ENCODE results near the gene TAS1R2.

The TAS1R2 gene

DNA sequence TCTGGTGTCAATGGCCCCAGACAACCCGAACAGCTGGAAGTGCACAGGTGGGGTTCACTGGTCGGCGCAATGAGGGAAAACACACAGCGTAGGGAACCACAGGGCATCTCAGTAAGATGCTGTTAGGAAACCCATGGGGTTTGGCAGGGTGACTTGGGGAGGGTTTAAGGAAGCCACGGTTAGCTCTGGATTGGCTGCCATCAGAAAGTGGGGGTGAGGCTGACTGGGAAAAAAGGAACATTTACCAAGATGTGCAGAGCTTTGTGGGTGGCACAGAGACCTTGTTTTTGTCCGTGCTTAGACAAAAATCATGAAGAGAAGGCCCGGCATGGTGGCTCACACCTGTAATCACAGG, 31.9 kb upstream of the TAS1R2 start:
- no peak overlapping the region for H3K4me3 ChIP-seq (ENCODE audit: low read length)
- no peak for TF ChIP-seq ZNF274 (IDR thresholded peaks at IDR 0.05; ENCODE audit: low read depth, low read length)

DNA sequence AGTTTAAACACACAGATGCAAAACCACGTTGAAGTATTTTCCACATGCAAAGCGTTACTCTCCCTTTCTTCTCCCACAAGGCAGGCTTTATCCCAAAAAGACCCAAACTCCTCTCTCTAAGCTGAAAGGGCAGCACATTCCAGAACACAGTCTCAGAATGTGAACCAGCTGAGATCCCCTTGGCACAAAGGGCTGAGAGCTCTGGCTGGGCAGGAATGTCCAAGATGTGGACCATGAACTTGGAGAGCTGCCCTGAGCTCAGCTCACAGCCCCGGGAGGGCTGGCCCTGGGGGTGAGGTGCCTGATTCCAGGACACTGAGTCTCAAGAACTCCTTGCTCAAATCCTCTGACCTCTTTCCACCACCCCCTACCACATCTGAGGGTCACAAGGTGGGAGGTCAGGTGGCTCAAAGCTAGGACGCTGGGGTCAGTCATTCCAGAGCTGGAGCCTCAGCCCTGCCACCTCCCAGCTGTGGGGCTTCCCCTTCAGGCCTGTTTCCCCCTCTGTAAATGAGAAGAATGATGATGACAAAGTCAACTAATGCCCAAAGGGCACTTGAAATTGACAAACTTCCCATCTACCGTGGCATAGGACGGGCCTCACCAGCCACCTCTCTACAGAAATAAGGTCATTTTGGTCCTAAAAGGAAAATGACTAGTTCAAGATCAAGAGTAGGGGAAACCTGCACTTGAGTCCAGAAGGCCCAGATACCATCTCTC, 31.4 kb upstream of the TAS1R2 start:
- no peak for TF ChIP-seq ZNF274 (IDR thresholded peaks at IDR 0.05; ENCODE audit: low read depth, low read length)
- H3K4me3 ChIP-seq (ENCODE audit: low read length), result no peak overlapping the region

DNA sequence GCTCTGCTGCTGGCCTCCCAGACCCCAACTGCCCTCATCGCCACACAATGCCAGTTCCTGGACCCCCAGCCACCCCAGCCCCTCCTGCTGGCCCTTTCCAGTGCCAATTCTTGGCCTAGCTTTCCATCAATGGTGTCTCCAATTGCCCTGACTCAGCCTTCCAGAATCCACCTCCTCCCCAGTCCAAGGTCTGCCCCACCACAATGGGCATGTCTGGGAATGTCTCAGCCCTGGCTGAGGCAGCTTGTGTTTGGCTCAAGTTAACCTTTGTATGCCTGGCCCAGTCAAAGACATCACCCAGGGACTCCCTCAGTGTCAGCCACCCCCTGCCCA, 26.5 kb upstream of the TAS1R2 start:
- no peak for TF ChIP-seq ZNF274 (IDR thresholded peaks at IDR 0.05; ENCODE audit: low read depth, low read length)
- no peak overlapping the region for H3K4me3 ChIP-seq (ENCODE audit: low read length)

DNA sequence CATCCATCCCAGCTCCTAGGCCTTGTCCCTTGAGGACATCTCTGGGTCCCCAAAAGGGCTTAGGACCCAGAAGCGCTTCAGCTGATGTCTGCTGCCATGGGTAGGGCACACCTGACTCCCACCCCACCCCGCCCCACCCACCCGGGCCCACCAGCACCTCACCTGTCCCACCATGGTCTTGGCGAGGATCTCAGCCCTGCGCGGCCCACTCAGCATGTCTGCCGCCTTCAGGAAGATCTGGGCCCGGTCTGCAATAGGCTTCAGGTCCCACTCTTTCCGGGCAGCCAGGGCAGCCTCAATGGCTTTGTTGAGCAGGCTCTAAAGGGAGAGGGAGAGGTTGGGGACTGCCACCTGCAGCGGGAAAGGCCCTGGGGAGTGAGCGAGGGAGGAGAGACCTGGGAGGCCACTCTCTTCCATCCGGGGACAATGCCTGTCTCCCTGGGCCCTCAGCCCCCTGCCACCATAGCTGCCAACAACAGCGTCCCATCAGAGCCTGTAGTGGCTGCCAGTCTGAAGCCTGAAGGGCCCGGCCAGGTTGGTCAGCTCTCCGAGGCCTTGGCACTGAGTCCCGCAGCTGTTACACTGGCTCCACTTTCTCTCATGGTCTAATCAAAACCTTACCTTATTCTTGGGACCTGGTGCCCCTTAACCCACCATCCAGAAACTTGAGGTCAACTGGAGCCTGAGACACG, 26.0 kb upstream of the TAS1R2 start:
- H3K4me3 ChIP-seq (ENCODE audit: low read length), result no peak overlapping the region
- TF ChIP-seq ZNF274 (IDR thresholded peaks at IDR 0.05; ENCODE audit: low read depth, low read length), result no peak

DNA sequence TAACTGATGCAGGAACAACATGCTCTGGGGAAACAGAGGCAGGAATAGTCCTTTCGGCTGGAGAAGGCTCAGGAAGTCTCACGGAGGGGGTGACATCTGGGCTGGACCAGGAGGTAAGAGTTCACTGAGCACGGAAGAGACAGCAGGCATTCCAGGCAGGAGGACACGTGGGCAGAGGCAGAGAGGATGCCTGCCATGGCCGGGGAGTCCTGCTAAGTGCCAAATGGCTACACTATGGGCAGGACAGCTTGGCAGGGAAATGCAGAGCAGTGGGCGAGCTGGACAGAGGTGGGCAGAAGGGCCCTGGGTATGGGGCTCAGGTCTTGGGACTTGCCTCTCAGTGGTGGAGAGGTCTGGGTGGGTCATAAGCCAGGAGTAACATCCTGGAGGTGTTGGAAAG, 25.3 kb upstream of the TAS1R2 start:
- no peak overlapping the region for H3K4me3 ChIP-seq (ENCODE audit: low read length)
- no peak for TF ChIP-seq ZNF274 (IDR thresholded peaks at IDR 0.05; ENCODE audit: low read depth, low read length)

DNA sequence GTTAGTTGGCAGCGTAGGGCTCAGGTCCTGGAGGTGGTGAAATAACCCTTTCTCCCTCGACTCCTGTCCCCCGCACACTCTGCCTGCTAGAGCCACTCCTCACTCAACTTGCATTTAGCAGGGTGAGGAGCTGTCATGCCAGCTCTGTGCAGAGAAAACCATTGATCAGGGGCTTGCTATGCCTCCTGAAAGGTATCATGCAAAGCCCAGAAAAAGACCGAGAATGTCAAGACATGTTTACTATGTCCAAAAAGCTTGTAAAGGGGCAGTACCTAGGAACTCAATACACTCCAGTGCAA, 24.9 kb upstream of the TAS1R2 start:
- H3K4me3 ChIP-seq (ENCODE audit: low read length), result no peak overlapping the region
- TF ChIP-seq ZNF274 (IDR thresholded peaks at IDR 0.05; ENCODE audit: low read depth, low read length), result no peak

DNA sequence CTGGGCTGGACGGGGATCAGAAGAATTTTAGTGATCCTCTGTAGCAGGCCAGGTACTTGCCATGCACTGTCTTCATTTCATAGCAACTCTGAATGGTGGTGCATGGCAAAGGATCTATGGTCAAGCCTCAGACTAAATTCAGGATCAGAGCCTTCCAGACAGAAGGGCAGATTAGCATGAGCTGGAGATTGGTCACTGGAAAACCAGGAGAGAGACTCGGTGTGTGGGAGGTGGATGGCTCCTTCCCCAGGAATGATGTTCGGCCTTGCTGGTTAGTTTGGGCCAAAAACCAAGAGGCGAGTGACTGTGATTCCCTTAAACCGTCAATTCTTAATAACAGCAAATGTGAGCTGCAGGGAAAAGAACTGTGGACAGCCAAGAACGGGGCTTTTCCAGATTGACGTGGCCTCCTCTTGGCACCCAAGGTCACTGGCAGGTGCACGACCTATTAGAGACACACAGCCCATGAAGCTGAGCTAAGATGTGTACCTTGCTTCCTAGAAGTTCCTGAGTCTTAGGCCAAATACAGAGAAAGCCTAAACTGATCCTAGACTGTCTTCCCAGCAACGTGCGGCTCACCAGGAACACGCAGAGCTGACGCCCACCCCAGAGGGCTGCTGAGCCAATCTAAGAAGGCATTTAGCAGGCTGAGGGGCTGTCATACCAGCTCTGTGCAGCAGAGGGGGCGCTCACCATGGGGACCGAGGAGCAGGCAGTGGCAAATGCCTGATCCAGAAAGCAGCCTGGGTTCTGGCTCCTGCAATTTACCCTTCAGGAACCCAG, 24.4 kb upstream of the TAS1R2 start:
- no peak for TF ChIP-seq ZNF274 (IDR thresholded peaks at IDR 0.05; ENCODE audit: low read depth, low read length)

DNA sequence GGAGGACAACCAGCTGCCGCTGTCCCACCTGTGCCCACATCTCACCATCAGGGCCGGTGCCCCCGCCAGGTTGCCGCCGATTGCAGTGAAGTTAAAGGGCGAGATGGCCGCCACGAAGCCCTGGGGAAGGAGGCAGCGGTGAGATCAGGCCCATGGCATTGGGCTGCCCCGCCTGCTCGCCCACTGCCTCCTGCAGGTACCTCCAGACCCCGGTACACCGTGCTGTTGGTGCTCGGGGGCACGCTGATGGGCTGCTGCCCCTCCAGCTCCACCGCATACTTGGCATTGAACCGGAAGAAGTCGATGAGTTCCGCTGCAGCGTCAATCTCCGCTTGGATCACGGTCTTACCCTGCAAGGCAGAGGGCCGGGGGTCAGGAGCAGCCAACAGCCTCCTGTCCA, 23.6 kb upstream of the TAS1R2 start:
- H3K4me3 ChIP-seq (ENCODE audit: low read length), result no peak overlapping the region
- no peak for TF ChIP-seq ZNF274 (IDR thresholded peaks at IDR 0.05; ENCODE audit: low read depth, low read length)

More for the DNA sequence above, 24.4 kb upstream of the TAS1R2 start:
- no peak overlapping the region for H3K4me3 ChIP-seq (ENCODE audit: low read length)

DNA sequence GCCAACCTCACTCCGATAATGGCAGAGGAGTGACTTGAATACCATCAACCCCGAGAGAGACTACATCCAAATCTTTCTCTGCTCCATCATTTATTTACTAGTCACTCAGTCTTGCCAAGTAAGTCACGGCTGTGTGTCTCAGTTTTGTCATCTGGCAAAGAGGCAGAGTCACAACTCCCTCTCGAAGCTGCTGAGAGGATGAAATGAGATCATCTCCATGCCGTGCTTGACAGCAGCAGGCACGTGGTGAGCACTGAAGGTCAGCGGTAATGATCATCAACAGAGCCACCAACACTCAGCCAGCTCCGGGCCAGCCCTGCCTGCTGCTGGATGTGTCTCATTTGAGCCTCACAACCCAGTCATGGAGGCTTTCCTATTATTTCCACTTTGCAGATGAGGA, 23.0 kb upstream of the TAS1R2 start:
- no peak for TF ChIP-seq ZNF274 (IDR thresholded peaks at IDR 0.05; ENCODE audit: low read depth, low read length)

DNA sequence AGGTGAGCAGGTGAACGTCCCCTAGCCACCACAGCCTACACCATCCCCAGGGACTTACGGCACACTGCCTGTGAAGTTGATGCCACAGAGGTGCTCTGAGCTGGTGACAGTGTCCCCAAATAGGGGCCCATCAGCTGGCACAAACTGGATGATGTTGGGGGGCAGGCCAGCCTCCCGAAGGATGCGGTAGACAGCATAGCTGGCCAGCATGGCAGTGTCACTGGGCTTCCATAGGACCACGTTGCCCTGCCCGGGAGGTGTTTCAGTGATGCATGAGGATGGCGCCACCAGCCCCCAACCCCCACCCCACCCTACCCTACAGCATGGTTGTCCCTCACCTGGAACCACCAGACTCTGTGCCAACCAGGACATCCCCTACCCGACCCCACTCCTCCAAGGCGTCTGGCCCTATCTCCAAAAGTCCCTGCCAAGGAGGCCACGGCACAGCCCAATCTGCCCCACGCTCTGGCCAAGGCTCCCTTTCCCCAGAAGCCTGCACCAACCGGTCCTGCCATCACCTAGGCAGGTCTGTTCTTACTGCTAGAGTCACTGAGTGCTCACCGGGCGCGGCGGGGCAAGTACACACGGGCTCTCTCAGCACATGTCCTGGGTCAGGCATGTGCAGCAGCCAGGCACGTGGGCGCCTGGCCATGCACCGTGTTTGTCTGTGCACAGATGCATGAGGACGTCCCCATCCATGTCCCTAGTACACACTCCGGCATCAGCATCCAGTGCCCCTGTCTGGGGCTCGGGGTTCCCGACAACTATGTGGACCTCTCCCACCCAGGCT, 22.4 kb upstream of the TAS1R2 start:
- TF ChIP-seq ZNF274 (IDR thresholded peaks at IDR 0.05; ENCODE audit: low read depth, low read length), result no peak
- H3K4me3 ChIP-seq (ENCODE audit: low read length), result no peak overlapping the region

More for the DNA sequence above, 23.0 kb upstream of the TAS1R2 start:
- no peak overlapping the region for H3K4me3 ChIP-seq (ENCODE audit: low read length)

DNA sequence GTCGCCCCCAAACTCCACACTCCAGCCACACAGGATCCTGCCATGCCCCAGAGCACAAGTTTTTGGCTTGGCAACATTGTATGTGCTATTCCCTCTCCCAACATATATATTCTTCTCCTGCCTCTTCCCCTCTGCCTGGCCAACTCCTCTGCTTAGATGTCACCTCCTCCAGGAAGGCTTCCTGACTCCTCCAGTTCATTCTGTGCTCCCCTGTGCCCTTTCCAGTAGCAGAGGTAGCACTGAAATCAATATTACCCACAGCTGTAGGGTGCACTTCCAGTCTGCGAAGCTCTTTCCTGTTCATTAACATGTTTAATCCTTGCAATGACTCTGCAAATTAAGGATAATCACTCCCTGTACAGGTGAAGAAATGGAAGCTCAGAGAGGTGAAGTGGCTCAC, 21.7 kb upstream of the TAS1R2 start:
- TF ChIP-seq ZNF274 (IDR thresholded peaks at IDR 0.05; ENCODE audit: low read depth, low read length), result no peak
- no peak overlapping the region for H3K4me3 ChIP-seq (ENCODE audit: low read length)

DNA sequence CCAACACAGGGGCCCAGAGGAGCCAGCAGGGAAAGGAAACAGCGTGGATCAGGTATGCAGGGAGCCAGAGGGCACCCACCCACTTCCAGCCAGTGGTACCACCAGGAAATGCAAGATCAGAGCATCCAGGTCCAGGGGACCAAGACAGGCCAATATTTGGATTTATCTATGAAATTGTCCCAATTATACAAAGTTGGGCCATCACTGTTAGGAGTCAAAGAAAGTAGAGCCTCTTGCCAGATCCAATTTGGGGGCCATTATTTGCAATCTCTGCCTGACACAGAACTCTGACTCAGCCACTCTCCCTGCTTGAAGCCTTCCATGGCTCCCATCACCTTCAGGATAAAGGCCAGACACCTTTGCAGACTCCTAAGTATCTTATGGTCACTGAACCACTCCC, 21.1 kb upstream of the TAS1R2 start:
- no peak overlapping the region for H3K4me3 ChIP-seq (ENCODE audit: low read length)
- TF ChIP-seq ZNF274 (IDR thresholded peaks at IDR 0.05; ENCODE audit: low read depth, low read length), result no peak

DNA sequence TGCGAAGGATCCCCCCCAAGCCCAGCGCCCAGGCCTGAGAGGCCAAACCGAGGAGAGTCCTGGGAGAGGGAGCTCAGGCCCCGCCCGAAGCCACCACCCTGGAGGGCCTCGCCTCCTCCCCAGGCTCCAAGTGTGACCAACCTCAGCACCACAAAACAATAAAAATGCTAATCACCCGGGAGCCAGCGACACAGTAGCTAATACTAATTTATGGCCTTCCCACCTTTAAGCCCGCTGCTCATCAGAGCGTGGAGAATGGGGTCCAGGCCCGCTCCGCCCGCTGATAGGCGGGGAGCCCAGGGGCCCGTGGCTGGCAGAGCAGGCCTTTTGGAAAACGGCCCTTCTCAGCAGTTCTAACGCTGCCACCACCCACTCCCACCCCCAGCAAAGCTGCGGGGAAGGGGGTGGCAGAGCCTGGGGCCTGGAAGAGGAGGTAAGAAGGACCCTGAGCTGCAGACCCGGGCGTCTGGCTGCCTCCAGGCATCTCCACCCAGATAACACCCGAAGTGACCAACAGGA, 20.4 kb upstream of the TAS1R2 start:
- no peak overlapping the region for H3K4me3 ChIP-seq (ENCODE audit: low read length)
- TF ChIP-seq ZNF274 (IDR thresholded peaks at IDR 0.05; ENCODE audit: low read depth, low read length), result no peak

DNA sequence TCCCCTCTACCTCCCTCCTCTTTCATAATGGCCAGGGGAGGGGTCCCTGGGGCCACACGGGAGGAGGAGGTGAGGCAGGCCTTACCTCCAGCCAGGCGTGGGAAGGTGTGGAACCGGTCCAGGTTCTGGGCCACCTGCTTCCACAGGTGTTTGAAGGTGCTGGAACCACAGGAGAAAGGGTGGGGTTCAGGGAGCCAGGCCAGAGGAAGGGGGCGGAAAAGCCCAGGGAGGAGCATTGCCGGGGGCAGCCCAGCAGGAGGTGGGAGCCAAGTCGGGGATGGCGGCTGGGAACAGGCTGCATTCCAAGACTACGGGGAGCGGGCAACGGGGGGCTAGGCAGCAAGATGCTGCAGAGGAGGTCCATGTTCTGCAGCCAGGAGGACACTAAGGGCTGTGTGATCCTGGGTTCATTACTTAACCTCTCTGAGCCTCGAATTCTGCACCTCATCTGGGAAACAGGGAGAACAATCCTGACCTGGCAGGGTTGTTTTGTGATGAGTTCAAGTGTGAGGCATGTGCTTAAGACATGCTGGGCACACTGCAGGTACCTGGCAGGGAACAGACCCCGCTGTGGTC, 19.8 kb upstream of the TAS1R2 start:
- no peak for TF ChIP-seq ZNF274 (IDR thresholded peaks at IDR 0.05; ENCODE audit: low read depth, low read length)
- no peak overlapping the region for H3K4me3 ChIP-seq (ENCODE audit: low read length)
